Stimulated activated CD8-positive, alpha-beta memory T cell treated with anti-CD3 and anti-CD28 coated beads, Interleukin-4, amount 100 ng/mL, for 1 hour (primary cell): Measurements from ENCODE around the gene GALM.

Source experiments
- DNase-seq, 2 donors: peaks; one replicate each; pipeline ENCODE4 v3.0.0-alpha.2; 2020; ENCODE audit warnings: low read depth in 2 of 2, low spot score in 1 of 2

The GALM gene

DNA sequence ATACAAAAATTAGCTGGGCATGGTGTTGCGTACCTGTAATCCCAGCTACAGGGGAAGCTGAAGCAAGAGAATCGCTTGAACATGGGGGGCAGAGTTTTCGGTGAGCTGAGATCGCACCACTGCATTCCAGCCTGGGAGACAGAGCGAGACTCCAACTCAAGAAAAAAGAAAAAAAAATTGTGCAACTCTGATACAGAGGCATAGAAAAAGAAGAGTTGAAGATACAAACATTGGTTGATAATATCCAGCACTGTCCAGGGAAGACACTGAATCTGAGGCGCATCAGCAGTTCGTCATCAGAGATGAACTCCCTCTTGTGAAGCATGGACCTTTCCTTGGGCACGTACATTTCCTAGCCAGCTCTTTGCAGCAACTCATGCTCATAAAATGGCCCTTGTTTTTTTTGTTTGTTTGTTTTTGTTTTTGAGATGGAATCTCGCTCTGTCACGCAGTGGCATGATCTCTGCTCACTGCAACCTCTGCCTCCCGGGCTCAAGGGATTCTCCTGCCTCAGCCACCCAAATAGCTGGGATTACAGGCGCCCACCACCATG, 16.7 kb upstream of the GALM start:
- DNase-seq, result no peak

DNA sequence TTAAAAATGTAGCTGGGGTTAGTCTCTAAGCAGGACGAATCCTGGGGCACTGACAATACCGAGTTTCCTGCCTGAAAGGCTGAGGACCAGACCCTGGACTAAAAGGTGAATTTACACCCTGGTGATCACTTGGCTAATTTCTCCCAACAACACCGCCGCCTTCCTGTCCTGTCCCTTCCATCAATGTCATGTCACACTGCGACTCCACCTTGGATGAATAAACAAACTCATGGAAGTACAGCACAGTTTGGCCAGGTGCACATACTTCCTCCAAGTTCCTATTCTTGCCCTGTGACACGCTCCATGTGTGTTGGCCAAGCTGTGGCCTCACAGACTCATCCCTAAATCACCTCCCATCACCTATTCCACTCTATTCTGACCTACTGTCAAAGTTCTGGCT, 15.9 kb upstream of the GALM start:
- no peak for DNase-seq

DNA sequence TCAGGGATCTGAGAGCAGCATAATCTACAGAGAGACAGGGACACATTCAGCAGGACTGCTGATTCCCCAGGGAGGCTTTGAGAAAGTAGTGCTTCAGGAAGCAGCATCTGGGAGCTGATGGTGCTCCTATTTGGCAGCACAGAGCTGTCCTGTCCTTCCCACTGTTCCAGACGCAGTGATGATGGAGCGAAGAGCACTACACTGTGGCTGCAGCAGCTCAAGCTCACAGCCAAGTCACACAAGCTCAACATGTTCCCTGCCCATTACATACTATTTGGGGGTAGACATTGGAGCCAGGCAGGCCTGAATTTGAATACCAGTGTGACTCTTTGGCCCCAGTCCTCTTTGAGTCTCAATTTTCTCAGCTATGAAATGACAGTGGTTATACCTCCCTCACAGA, 15.2 kb upstream of the GALM start:
- DNase-seq, result no peak

DNA sequence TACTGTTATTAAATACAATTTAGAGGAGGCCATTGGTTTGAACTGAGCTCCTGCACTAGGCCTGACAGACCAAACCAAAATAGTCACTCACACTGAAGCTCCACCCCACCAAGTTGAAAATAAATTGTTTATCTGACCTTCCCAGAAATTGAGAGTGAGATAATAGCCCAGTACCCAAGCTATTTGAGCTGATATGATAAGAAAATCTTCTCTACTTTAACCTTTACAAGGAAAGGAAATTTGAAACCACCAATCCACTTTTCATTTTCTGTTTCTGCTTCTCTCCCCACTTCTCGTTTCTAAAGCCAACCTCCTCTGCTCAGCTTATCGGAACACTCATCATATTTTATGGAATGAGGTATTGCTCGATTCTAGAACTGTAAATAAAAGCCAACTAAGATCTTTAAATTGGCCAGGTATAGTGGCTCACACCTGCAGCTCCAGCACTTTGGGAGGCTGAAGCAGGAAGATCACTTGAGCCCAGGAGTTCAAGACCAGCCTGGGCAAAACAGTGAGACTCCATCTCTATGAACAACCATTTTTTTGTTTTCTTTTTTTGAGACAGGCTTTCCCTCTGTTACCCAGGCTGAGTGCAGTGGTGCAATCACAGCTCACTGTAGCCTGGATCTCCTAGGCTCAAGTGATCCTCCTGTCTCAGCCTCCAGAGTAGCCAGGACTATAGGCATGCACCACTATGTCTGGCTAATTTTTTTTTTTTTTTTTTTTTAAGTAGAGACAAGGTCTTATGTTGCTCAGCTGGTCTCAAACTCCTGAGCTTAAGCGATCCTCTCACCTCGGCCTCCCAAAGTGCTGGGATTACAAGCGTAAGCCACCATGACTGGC, 13.3 kb upstream of the GALM start:
- no peak for DNase-seq

DNA sequence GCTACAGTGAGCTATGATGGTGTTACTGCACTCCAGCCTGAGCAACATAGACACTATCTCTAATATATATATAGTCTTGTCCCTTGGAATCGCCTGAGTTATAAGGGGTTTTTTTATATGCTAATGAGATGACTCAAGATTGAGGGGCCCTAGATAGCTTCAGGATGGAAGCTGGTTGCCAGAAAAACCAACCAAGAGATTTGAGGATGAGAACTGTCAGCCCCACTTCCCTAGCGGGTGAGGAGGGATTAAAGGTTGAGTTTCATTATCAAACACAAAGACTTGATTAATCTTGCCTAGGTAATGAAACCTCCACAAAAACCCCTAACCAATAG, 12.6 kb upstream of the GALM start:
- no peak for DNase-seq

DNA sequence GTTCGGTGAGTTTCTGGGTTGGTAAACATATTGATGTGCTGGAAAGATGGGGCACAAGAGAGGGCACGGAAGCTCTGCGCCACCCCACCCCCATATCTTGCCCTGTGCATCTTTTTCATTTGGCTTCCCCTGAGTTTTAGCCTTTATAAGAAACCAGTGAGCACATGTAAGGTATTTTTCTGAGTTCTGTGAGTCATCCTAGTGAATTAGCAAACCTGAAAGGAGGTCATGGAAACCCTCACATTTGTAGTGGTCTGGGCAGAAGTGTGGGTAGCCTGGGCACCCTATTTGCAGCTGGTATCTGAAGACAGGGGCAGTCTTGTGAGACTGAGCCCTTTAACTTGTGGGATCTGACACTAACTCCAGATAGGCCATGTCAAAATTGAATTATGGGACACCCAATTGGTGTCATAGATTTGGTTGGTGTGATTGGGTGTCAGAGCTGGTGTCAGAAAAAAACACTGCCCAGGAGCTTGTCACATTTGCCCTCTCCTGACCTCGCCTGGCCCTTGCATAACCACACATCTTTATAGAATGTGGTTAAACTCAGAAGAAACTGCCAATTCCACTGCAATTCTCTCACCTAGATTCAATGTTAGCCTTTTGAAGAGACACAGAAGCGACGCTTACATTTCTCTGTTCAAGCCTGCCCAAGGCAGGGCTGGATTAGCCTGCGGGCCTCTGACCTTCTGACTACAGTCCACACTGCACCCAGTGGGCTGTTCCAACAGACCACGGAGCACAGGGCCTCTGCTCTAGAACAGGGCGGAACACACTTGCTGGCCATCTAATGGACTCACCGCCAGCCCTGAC, 12.0 kb upstream of the GALM start:
- DNase-seq, result peak in 1 of 2 donors; percentile 25

DNA sequence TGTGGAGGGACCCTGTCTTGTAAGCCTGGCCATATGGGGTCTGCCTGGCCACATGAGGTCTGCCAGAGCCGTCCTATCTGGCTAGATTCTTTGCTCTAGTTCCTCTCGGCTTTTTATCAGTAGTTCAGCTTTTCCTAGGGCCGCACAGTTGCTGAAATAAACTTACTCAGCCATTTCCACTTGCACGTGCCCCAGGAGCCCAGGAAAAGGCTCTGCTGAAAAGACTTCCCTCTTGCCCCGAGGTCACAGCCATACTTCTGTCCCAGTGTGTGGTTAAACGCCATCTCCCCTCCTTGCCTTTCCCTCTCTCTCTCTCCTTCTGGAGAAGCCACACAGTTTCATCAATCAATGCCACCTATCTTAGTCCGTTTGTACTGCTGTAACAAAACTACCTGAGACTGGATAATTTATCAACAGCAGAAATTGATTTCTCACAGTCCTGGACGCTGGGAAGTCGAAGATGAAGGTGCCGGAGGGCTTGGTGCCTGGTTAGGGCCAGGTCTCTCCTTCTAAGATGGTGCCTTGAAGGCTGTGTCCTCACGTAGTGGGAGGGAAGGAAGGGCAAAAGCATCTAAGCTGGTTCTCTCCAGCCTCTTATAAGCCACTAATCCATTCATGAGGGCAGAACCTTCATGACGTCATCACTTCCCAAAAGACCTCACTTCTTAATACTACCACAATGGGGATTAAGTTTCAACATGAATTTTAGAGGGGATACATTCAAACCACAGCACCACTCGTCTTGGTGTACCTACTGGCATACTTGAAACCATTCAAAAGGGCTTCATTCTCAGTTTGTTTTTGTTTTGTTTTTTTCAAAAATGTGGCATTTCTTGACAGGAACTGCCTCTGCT, 11.2 kb upstream of the GALM start:
- no peak for DNase-seq

DNA sequence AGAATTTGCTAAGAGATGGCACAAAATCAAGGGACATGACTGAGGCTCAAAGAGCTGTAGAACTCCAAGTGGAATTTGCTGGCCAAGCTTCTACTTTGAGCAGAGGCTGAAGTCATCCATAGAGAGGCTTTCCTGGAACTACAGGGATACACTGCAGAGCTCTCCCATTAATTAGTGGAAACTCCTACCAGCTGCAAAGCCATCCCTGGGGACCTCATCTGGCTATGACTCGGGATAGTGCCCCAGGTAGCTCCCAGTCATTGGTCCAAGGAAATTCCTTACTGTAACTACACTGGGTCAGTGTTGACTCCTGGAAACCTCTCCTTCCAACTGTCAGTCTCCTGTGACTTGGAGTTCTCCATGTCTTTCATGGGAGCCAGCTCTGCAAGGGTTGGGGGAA, 10.5 kb upstream of the GALM start:
- no peak for DNase-seq

DNA sequence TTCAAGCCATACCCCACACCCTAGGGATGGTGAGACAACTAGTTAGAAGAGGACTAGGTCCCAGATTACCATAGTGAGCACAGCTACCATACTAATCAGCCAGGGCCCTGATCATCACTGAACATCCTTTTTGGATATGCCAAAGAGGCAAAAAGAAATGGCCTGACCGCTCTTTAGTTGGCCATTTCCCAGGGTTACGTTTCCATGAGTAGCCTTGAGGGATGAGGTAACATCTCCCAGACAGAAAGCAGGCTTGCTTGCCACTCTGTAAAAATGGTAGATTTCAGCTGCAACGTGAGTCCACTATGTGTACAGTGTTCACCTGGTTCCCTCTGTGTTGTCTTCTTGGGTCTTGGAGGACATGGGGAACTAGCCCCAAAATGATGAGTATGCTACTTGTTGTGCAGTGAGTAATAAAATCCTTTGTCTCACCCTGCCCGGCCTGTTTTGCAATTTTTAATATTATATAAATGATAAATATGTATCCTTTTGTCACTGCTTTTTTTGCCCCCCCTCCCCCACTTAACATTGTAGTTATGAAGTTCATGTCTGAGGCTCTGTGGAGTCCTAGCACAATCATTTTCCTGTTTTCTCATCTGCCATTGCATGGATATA, 8.9 kb upstream of the GALM start:
- DNase-seq, result no peak

DNA sequence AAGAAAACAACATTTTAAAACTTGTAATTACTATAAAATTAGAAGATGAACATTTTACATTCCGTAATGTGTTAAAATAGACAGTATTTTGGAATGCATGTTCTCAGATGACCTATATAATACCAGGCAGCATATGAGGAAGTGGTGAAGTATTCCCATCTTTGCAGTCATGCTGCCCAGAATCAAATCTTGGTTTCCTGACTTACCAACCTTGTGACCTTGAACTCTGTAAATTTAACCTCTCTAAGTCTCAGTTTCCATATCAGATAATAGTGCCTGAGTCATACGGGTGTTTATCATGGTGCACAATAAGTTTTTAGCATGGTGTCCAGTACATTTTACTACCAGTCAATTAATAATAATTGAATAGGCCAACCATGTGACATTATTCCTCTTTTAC, 7.3 kb upstream of the GALM start:
- no peak for DNase-seq

DNA sequence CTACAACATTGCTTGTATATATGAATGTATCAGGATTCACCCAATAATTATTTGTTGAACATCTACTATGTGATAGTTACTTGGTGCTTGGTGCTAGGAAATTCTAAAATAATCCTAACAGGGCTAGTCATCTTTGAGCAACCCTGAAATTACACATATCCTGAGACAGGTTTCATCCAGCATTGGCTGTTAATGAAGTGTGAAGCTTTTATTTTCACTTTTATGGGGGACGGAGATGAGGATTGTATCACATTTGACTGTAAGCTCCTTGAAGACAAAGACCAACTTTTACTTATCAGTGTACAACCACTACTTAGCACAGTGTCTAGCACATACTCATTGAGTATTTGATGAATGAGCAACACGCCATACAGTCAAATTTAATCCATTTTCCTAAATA, 6.8 kb upstream of the GALM start:
- no peak for DNase-seq

DNA sequence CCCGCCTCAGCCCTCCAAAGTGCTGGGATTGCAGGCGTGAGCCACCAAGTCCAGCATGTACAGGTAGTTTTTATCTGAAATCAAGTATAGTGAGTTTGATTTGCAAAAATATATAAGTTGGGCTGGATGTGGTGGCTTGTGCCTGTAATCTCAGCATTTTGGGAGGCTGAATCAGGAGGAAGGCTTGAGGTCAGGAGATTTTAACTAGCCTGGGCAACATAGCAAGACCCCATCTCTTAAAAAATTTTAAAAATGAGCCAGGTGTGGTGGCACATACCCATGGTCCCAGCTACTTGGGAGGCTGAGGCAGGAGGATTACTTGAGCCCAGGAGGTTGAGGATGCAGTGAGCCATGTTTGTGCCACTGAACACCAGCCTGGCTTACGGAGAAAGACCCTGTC, 5.6 kb upstream of the GALM start:
- no peak for DNase-seq

DNA sequence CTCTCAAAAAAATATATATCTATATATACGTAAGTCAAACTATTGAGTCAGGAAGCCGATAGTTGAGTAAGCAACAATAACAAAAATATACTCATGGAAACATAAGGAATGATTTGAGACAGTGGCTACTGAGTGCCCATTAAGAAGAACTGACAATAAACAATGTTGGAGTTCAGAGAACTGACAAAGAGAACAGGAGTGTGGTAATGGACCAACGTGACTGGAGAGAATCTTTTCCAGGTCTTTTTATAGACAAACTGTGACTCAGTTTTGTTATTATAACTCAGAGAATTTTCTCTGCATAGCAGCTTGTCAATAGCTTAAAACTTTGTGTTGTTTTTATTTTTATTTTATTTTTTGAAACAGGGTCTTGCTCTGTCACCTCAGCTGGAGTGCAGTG, 4.6 kb upstream of the GALM start:
- no peak for DNase-seq

DNA sequence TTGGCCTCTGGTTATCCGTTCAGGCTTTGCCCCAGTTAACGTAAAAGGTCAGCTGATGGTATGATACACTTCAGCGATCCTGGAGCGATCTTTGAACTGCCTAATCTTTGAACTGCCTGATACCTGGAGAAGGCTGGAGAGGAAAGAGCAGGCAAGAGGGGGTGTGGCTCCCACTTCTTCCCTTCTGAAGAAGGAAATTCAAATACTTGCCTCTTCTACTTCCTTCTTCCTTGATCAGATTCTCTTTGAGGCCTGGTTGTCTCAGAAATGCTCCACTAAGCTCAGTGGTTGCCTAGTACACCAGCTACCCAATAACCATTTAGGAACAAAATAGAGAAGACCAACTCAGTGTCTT, 619 bp downstream of the GALM start:
- no peak for DNase-seq

DNA sequence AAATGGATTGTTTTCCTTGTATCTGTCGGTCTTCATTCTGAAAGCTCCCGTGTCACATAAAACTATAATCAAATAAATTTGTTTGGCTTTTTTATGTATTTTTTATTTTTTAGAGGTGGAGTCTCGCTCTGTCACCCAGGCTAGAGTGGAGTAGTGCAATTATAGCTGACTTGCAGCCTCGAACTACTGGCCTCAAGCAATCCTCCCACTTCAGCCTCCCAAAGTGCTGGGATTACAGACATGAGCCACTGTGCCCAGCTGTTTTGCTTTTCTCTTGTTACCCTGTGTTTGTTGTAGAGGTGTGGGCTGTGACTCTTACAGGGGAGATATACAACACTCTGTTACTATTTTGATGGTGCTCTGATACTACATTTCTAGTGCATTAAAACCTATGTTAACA, 2.2 kb downstream of the GALM start:
- DNase-seq, result no peak

DNA sequence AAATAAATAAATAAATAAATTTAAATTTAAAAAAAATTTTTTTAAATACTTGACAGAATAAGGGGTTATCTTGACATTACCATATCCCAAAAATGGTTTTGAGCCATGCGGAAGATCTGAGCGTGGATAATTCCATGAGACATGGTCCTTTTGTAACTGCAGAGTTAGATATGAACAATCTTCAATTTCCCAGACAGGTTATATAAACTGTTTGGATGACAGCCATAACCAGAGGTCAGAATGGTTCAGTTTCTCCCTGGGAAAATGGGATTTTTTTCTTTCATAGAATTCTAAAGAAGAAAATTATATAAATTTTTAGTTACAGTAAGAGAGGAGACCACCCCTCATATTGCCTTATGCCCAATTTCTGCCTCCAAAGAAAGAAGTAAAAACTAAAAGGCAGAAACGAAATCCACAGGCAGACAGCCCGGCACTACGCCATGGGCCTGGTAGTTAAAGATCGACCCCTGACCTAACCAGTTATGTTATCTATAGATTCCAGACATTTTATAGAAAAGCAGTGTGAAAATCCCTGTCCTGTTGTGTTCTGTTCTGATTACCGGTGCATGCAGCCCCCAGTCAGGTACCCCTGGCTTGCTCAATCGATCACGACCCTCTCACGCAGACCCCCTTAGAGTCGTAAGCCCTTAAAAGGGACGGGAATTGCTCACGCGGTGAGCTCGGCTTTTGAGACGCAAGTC, 3.0 kb downstream of the GALM start:
- no peak for DNase-seq

DNA sequence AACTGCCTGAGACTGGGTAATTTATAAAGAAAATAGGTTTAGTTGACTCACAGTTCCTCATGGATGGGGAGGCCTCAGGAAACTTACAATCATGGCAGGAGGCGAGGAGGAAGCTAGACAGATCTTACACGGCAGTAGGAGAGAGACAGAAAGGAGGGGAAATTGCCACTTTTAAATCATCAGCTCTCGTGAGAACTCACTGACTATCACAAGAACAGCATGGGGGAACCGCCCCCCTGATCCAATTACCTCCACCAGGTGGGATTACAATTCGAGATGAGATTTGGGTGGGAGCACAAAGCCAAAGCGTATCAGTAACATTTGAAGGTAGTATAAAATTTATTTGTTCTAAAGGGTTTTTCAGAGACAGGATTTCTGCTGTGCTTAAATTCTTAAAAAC, 5.4 kb downstream of the GALM start:
- DNase-seq, result no peak

DNA sequence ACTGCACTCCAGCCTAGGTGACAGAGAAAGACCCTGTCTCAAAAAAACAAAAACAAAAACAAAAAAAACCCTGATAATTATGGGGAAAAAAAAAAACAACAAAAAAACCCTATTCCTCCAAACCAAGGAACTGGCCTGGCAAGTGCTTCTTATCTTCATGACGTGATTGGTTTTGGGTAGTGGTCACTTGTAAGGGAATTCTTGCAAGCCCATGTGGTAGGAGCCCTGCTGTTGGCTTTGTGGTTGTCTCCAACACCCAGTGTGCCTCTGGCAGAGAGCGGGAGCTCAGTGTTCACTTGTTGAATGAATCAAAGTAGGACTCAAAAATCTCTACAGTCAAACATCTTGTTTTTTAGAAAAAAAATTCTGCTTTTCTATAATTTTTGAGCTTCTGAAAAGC, 6.0 kb downstream of the GALM start:
- DNase-seq, result no peak

DNA sequence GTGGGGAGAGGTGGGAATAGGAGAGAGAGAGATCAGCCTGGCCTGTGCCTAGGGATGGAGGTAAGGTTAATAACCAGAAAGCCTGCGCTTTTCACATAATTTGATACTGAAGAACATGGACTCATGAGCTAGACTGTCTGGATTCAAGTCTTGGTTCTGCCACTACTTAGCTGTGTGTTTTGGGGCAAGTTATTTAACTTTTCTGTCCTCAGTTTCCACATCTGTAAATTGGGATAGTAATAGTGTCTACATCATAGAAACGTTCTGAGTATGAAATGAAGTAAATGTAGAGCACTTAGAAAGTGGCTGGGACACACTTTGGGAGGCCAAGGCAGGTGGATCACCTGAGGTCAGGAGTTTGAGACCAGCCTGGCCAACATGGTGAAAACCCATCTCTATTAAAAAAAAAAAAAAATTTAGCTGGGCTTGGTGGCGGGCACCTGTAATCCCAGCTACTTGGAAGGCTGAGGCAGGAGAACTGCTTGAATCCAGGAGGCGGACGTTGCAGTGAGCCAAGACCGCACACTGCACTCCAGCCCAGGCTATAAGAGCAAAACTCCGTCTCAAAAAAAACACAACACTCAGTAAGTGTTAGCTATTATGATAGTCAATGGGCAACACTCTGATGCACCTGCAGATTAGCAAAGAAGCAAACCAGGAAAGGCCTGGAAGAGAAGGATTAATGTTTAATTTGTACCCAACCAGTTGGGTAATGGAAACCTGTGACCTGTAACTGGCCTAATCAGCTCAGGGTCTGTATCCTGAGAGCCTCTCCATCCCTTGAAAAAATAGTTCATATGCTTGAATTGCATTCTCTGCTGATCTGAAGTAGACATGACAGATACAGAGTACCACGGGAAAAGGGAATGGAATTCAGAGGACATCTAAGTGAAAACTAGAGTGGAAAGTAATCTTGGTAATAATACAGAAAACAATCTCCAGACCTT, 6.8 kb downstream of the GALM start:
- DNase-seq, result no peak
